Measurements from ENCODE around the gene LGALS3BP. TPM values are rescaled to one million over a fixed set of nuclear protein-coding genes. Genes with fewer than 3 reads are reported as not detected.
A peak's percentile ranks its signal among the peaks of the same experiment; 100 is the strongest.

LGALS3BP gene
- total RNA-seq, 1 experiment from 2014 or later, result 69.8 TPM

DNA sequence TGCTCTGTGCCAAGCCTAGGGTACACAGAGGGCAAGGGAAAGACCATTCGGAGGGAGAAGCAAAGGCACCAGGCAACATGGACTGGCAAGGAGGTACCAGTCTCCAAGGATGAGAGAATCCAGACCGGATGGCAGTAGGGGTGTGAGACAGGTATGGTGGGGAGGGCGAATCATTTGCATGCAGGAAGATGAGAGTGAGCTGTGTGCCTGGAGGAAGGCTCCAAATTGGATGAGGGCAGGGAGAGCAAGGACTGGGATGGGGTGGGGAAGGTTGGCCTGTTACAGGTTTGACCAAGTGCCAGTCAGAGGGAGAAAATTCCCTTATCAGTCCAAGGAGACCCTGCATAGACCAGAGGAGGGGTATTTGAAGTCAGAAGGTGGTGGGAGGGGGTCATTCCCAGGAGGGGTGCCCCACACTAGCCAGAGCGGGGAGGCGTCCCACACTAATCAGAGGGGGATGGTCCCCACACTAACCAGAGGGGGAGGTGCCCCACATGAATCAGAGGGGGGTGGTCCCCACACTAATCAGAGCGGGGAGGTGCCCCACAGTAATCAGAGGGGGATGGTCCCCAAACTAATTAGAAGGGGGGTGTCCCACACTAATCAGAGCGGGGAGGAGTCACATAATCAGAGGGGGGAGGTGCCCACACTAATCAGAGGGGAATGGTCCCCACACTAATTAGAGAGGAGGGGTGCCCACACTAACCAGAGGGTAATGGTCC is 29.1 kb upstream of the LGALS3BP start:
- Histone ChIP-seq H4K5ac (ENCODE audit: insufficient read length, low read depth, low read length) (no peak overlapping the region), H3K14ac (ENCODE audit: insufficient read depth, low read length) (no peak overlapping the region; the same call in 1 of the 2 replicates), H3K4me1 (ENCODE audit: insufficient read depth, low read length) (no peaks in the 10 kb centered on the region), H2BK12ac (ENCODE audit: insufficient read length, low read depth, low read length) (no peak overlapping the region), H3K4me2 (ENCODE audit: insufficient read depth, insufficient read length, low read length) (peak overlapping the region; percentile 76), H2AFZ (ENCODE audit: low read length) (no peak overlapping the region), H3K4ac (ENCODE audit: low read depth, low read length) (no peak overlapping the region), H3K23ac (ENCODE audit: insufficient read length, low read depth, low read length) (no peak overlapping the region), H4K91ac (ENCODE audit: insufficient read length, low read depth, low read length) (no peak overlapping the region), H2BK5ac (ENCODE audit: insufficient read length, low read length) (no peak overlapping the region), H4K8ac (replicated peaks; ENCODE audit: insufficient read length, low read depth, low read length) (no peak overlapping the region), H3K79me1 (ENCODE audit: insufficient read depth, low read depth, low read length, poor library complexity, severe bottlenecking) (no peaks in the 10 kb centered on the region), H3K27ac (ENCODE audit: insufficient read length, low read depth, low read length) (no peak overlapping the region), H3K9me3 (ENCODE audit: control insufficient read depth, low read depth, low read length) (peaks cover 13% of the 10 kb centered on the region), H3K27me3 (ENCODE audit: insufficient read depth, low read length) (peaks cover 30% of the 10 kb centered on the region; the same call in 1 of the 2 replicates), H2BK120ac (ENCODE audit: low read depth, low read length, poor library complexity, severe bottlenecking) (no peak overlapping the region), H2AK5ac (ENCODE audit: insufficient read length, low read length) (no peak overlapping the region), H3K56ac (ENCODE audit: insufficient read length, low read depth, low read length) (no peak overlapping the region), H3T11ph (ENCODE audit: low read length) (no peak overlapping the region), H2BK15ac (ENCODE audit: low read depth, low read length) (no peak overlapping the region), H3K18ac (ENCODE audit: insufficient read length, low read depth, low read length) (no peak overlapping the region), H2BK20ac (ENCODE audit: low read depth, low read length, poor library complexity, severe bottlenecking) (no peak overlapping the region), H4K20me1 (ENCODE audit: control insufficient read depth, insufficient read depth, insufficient read length) (no peaks in the 10 kb centered on the region), H3K23me2 (ENCODE audit: insufficient read length, low read depth, low read length, poor library complexity, severe bottlenecking) (peaks cover 8% of the 10 kb centered on the region), H3K79me2 (ENCODE audit: insufficient read depth, low read length) (peaks cover 3% of the 10 kb centered on the region; the same call in 1 of the 2 replicates), H3K9ac (ENCODE audit: extremely low read depth, insufficient read length, low read length) (peak overlapping the region; percentile 66)
- H3K4me3 Mint-ChIP-seq, result peak overlapping the region; percentile 89 to 95
- no CpG with 5 or more reads among the region's 7 CpGs for WGBS (ENCODE audit: extremely low coverage, insufficient read length, low lambda C conversion rate)
- H3K27me3 Mint-ChIP-seq (ENCODE audit: low read depth), result peaks cover 74% of the 10 kb centered on the region
- DNase-seq, result no peak
- H3K9me3 Mint-ChIP-seq, result peaks cover 20 to 29% of the 10 kb centered on the region in 2 experiments
- peak overlapping the region in 1 of 3 experiments; percentile 86; a peak in 1 of 7 replicates for H3K27ac Mint-ChIP-seq
- peaks cover 15 to 27% of the 10 kb centered on the region in 2 experiments for H3K4me1 Mint-ChIP-seq
- no peak for TF ChIP-seq CTCF (conservative IDR thresholded peaks at IDR 0.05)
- peaks cover 3 to 6% (median 4%) of the 10 kb centered on the region in 3 experiments; a peak in 4 of 7 replicates for H3K36me3 Mint-ChIP-seq (ENCODE audit: insufficient read depth in 1 of 3, low read depth in 3 of 3)
